Measurements from ENCODE around the gene PTPRU.

The PTPRU gene

GRCh38 chr1:29319300-29320110, 83.2 kb downstream of the PTPRU start:
- DNase-seq: no peak

- no peak for DNase-seq
These were observed 84.0 kb downstream of the PTPRU start for GRCh38 chr1:29320156-29320940.

DNA sequence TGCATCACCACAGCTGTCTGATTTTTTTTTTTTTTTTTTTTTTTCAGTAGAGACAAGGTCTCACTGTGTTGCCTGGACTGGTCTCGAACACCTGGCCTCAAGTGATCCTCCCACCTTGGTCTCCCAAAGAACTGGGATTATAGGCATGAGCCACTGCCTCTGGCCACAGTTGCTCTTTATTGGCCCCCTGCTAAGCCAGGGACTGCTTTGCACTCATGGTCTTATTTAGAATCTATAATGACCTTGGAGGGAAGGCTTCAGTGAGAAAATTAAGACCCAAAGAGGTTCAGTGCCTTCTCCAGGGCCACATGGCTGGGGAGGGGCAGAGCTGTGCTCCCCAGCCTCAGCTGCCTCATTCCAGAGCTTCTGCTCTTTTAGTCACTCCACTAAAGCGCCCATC, 84.9 kb downstream of the PTPRU start:
- DNase-seq: no peak

GRCh38 chr1:29322147-29322694, 85.9 kb downstream of the PTPRU start:
- DNase-seq: no peak

- no peak for DNase-seq
These were observed 86.7 kb downstream of the PTPRU start for GRCh38 chr1:29322861-29323585.

- no peak for DNase-seq
These were observed 87.3 kb downstream of the PTPRU start for GRCh38 chr1:29323636-29324035.

- DNase-seq: no peak
These were observed 87.9 kb downstream of the PTPRU start for GRCh38 chr1:29324202-29324601.

GRCh38 chr1:29324771-29325351, 88.5 kb downstream of the PTPRU start:
- DNase-seq: no peak

DNA sequence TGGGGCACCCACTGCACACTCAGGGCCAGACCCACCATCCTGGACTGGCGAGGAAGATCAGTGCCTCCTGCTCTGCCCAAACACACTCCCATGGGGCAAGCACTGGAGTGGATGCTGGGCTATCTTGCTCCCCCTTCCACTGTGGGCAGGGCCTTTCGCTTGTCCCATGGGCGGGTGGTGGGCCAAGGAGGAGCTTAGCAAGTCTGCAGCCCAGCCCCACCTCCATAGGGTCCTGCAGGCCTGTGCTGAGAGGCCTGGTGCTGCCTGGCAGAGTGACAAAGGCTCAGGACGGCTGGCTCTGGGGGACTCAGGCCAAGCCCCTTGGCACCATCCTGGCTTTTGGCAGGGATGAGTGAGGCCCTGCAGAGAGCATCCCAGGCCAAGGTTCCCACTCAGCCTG, 89.4 kb downstream of the PTPRU start:
- DNase-seq: no peak

DNA sequence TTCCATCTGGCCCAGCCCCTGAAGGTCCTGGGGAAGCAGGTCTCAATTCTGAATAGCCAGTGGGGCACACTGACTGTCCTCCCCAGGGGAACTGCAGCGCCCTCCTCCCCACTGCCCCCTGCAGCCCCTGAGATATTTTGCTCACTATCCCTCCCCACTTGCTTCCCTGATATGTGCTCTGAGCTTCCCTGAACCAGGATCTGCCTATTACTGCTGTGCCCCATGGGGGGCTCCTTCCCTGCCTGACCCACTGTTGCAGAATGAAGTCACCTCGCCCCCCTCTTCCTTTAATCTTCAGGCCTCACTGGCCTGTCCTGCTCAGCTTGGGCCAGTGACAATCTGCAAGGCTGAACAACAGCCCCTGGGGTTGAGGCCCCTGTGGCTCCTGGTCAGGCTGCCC, 89.8 kb downstream of the PTPRU start:
- no peak for DNase-seq

DNA sequence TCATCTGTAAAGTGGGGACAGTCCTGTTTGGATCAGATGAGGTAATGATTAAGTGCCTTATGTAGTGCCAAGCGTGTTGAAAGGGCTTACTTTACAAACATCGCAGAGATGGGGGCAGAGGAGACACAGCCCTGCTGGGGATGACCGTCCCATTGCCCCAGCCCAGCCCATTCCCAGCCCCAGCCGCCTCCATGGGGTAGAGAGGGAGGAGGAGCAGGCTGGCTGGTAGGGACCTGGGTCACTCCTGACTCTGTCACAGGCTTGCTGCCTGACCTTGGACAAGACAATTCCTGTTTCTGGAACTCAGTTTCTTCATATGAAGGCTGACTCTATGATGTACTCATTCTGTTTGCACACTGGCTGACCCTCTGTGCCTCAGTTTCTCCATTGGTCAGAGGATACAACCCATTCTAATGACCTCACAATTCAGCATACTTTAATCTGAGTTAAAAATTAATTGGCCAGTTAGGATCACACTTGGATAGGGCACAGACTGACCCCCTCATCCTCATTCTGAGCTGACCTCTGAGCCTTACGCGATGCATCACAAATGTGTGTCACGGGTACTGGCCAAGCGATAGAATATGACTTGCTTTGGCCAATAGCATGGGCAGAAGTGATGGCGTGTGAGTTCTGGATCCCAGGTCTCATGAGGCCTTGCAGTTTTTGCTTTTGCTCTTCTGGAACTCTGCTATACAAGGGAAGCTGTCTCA, 91.1 kb downstream of the PTPRU start:
- DNase-seq: no peak

GRCh38 chr1:29329022-29329775, 92.9 kb downstream of the PTPRU start:
- DNase-seq: no peak

DNA sequence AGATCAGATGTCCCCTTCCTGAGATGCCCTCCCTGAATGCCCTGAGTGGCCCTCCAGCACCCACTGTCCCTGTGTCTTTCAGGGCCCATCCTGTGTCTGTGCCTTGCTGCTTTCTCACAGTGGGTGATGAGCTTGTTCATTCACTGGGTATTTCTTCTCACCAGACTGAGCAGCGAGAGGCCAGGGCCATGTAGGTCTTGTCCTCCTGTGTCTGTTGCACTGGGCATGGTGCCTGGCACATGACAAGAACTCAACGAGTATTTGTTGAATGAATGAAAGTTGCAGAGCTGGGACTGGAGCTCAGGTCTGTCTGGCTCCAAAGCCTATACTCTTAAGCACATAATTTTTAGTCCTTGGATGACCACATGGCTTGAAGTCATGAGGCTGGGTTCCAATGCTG, 93.8 kb downstream of the PTPRU start:
- no peak for DNase-seq

- no peak for DNase-seq
These were observed 94.5 kb downstream of the PTPRU start for GRCh38 chr1:29330856-29331255.

DNA sequence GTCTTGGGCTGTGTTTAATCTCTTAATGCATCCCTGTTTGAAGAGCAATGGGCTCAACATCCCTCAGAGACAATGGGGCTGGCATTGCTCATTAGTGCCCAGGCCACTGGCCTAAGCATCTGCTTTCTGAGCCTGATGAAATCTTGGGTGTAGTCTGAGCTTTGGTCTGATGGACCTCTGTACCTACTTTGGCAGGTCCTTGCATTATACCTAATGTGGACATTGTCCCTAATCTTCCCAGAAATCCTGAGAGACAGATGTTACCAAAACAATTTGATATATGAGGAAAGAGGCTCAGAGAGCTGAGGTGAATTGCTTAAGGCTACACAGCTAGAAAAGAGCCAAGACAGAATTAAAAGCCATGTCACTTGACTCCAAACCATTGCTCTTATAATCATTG, 95.0 kb downstream of the PTPRU start:
- DNase-seq: no peak

DNA sequence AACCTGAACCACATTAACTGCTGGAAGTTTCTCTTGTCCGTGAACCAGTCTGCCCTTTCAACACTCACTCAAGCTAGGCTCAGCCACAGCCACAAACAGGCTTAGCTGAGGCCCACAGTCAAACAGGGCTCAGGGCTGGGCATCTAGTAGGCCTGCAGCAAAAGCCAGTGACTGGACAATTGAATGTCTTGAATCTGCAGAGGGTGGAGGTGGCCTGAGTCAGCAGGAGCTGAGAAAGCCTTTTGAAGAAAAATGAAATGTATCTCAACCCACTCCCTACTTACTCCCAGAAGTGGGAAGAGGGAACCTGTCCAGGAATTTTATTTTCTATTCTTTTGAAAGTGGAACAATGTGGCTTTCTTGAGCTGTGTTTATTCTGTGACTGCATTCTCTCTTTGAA, 95.4 kb downstream of the PTPRU start:
- no peak for DNase-seq

GRCh38 chr1:29332204-29332603, 95.9 kb downstream of the PTPRU start:
- DNase-seq: peak; percentile 21 to 37

DNA sequence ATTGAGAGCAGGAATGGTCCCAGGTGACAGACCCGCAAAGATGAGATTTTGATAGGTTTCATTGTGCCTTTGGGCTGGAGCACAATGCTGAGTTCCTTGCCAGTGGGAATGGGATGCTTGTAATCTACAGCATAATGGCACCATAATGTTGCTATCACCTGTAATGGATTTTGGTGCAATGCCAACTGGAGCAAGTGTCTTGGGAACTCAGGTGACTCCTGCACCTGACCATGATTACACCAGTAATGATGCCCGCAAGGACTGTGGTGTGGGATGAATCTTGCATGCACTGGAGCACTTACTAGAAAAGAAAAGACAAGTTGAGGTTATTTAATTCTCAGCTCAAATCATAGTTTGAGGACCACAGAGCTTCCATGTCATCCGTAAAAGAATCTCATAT, 96.7 kb downstream of the PTPRU start:
- DNase-seq: no peak

- DNase-seq: no peak
These were observed 99.3 kb downstream of the PTPRU start for GRCh38 chr1:29335573-29335972.

GRCh38 chr1:29338908-29339575, 102.7 kb downstream of the PTPRU start:
- DNase-seq: no peak

GRCh38 chr1:29341936-29342335, 105.6 kb downstream of the PTPRU start:
- DNase-seq: no peak

Measured in activated CD4-positive, alpha-beta T cell treated with anti-CD3 and anti-CD28 coated beads, Interleukin-2, amount 50 U/mL, for 48 hours (primary cell).